Activated CD4-positive, alpha-beta T cell treated with anti-CD3 and anti-CD28 coated beads, Interleukin-2, amount 50 U/mL, for 1 hour (primary cell): ENCODE measurements around the gene HIBADH.
"Not testable (repeated sequence)": the region's sequence is repeated elsewhere in the genome, so short reads cannot be mapped to it uniquely, and the experiment has no call there.

Source experiments
- DNase-seq: peaks from one replicate; pipeline ENCODE4 v3.0.0-alpha.2; 2020

The HIBADH gene

DNA sequence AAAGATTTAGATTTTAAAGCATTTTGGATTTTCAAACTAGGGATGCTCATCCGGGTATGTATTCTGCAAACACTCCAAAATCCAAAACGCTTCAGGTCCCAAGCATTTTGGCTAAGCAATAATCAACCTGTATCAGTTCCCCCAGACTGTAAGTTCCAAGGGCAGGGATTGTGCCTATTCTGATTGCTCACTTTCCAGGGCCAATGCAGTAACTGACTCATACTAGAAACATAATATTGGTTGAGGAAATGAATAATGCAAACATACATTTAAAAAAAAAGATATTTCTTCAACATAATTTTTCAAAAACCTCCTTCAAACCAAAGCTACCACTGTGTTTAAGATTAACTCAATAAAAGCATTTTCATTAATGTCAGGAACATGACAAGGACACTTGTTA lies 69.5 kb downstream of the HIBADH start:
- DNase-seq = no peak

- DNase-seq = no peak
Observed at GRCh38 chr7:27590416-27590815, 72.3 kb downstream of the HIBADH start.

DNA sequence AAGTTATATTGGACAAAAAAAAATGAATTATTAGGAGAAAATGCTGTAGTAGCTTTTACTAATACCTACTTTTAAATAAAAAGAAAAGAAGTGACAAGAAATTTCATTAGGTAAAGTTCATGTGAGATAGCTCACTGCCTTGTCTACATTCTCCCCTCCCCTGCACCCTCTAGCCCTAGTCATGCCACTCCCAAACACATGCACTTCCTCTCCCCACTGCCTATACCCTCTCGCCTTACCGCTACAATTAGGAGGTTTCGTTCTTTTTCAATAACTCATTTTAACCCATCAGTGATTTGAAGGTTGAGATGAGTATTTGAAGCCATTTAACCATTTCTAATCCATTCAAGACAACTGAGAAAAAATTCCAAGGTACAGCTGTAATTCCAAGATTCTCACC lies 75.3 kb downstream of the HIBADH start:
- DNase-seq = no peak

DNA sequence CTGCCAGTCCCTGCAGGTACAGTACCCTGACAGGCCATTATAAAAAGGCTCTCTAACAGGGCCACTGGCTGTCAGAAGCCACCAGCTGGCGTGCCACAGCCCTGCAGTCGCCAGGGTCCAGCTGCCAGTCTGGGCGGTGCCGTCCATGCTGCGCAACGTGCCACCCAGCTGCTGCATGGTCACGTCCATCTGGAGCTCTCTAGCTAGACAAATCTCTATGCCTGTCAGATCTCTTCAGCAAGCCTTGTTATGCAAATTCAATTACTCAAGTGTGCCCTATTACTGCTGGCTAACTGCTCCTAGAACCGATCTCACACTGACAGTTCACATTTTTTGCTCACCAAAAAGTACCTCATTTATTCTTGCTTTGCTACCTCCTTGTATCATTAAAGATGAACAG lies 75.9 kb downstream of the HIBADH start:
- DNase-seq = no peak

GRCh38 chr7:27585781-27586447 lies 76.8 kb downstream of the HIBADH start:
- no peak for DNase-seq

GRCh38 chr7:27581906-27582305 lies 80.8 kb downstream of the HIBADH start:
- DNase-seq = no peak

DNA sequence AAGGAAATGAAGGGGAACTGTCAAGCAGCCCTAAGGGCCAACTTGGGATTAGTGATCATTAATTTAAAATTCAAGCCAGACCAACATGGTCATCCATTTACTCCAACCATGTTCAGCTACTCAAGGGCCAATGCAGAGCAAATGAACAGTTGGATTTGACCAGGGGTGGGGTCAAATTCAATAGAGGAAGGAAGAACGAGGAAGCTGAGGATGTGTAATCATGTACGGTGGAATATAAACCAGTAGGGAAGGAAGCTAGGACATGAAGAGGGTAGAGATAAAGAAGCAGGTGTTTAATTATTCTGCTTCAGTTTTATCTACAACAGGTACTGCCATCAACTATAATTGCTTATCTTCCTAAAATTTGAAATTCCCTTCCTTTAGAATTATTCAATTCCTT lies 81.6 kb downstream of the HIBADH start:
- DNase-seq = no peak

- no peak for DNase-seq
Observed at GRCh38 chr7:27579565-27579964, 83.1 kb downstream of the HIBADH start.

GRCh38 chr7:27578169-27578568 lies 84.5 kb downstream of the HIBADH start:
- not testable (repeated sequence) for DNase-seq

DNA sequence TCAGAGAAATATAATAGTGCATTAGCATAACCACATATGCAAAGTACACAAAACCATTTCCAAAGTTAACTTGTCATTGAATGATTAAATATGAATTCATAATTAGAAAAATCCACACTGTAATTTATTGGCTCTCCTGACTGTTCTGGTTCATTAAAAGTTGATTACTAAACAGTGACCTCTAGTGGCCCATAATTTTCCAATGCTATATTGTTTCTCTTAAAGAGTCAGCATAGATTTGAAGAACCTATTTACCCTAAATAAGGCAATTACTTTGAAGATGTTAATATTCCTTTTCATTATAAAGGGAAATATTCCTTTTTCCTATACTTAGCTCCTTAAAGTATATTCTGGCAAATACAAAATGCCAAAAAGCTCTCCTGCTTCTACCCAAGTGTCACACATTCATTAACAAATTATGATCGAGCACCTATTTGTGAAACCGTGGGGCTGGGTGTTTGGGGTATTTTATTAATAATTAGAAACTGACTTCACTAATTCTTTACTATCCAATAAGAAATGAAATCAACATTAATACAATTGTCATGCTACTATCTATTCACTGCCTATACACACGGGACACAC lies 86.2 kb downstream of the HIBADH start:
- DNase-seq = no peak

GRCh38 chr7:27575613-27576012 lies 87.1 kb downstream of the HIBADH start:
- DNase-seq = no peak

DNA sequence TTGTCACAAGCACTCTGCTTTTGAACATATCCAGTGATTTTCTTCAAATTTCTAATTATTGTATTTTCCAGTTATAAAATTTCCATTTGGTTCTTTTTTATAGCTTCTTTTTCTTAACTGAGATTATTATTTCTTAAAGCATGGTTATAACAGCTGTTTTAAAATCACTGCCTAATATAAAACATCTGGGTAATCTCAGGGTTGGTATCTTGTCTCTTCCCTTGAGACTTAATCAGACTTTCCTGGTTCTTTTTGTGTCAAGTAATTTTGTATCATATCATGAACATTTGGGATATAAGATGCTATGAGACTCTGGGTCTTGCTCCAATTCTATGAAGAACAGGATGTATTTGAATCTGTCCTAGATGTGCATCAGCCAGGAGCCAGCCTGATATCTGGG lies 93.6 kb downstream of the HIBADH start:
- no peak for DNase-seq

GRCh38 chr7:27567266-27567665 lies 95.4 kb downstream of the HIBADH start:
- DNase-seq = no peak

GRCh38 chr7:27564881-27565482 lies 97.7 kb downstream of the HIBADH start:
- DNase-seq = no peak

GRCh38 chr7:27560706-27561235 lies 101.9 kb downstream of the HIBADH start:
- DNase-seq = no peak

DNA sequence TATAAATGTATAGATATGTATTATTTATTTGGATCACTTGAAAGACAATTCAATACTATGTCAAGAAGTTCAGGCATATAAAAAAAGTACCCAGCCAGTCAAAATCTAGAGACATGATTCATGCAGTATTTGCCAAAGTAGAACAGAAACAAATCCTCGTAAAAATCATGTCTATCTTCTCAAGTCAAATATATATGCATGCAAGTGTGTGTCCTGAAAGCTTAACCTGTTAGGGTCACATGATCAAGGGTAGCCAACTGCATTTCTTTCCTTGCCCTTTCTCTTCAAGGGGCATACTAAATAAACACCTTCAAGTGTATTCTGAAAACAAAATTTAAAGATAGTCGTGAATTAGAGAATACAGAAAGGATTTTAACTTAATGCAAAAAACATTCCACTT lies 107.0 kb downstream of the HIBADH start:
- no peak for DNase-seq

- no peak for DNase-seq
Observed at GRCh38 chr7:27554826-27555225, 107.9 kb downstream of the HIBADH start.

DNA sequence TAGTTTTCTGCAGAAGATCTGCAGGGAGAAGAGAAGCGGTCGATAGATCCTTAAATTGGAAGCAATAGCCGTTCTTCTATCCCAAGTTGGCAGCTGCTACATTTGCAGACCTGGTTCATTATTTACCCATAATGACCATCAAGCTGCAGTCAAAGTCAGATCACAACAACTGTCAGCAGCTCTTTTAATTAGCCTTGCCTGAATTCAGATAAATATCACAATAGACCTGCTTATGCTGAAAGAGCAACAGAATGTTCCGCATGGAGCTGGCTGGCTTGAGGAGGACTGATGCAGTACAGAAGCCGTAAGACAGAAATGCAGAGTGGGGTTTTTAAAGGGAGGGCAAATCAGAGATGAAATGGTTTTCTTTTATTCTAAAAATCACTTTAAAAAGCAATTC lies 109.4 kb downstream of the HIBADH start:
- DNase-seq = no peak

GRCh38 chr7:27551803-27552400 lies 110.8 kb downstream of the HIBADH start:
- no peak for DNase-seq

DNA sequence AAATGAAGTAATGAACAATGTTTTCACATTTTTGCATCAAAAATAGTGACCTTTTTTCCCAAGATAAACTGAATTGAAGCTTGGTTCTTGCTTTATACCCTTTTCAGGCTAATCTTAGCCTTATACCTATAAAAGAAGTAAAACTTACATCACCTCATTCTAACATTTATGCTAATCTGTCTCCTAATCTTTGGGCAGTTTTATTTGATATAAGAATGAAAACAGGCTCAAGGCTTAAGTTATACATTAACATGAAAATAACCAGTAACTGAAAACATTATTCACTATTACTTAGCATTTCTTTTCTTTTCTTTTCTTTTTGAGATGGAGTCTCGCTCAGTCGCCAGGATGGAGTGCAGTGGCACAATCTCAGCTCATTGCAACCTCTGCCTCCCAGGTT lies 113.1 kb downstream of the HIBADH start:
- DNase-seq = no peak

DNA sequence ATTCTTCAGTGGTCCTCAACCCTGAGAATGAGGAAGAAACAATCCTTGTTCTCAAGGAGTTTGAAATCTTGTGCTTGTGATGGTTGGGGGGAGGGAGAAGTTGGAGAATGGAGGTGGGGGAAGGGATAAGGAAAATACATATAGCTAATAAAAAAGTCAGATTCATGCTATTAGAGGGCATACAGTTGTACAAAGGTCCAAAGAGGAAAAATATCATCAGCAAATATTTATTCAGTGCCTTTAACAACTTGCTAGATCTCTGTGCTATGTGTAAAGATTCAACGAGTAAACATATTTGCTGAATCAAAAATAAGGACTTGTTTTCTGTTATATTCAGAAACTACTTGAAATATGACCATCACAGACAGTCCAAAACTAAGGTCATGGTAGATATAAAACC lies 114.4 kb downstream of the HIBADH start:
- DNase-seq = no peak

- no peak for DNase-seq
Observed at GRCh38 chr7:27547401-27547800, 115.3 kb downstream of the HIBADH start.

- DNase-seq = no peak
Observed at GRCh38 chr7:27546610-27547009, 116.1 kb downstream of the HIBADH start.

- no peak for DNase-seq
Observed at GRCh38 chr7:27535795-27536194, 126.9 kb downstream of the HIBADH start.
